K562 (cell line): ENCODE measurements around the gene FAM20B. TPM values are rescaled to one million over a fixed set of nuclear protein-coding genes. Genes with fewer than 3 reads are reported as not detected.

ENCODE experiments used
- AFF4 ChIP-seq: sonication (generic); formaldehyde crosslinking; IDR thresholded peaks from 2 replicates; pipeline ENCODE4 v1.8.0; 2023; ENCODE audit warnings: mild to moderate bottlenecking, missing genetic modification reagents
- CTCFL ChIP-seq: IDR thresholded peaks from 2 replicates; pipeline ENCODE4 v1.6.1; 2011; ENCODE audit warnings: borderline replicate concordance, low read depth, mild to moderate bottlenecking, moderate library complexity, low read length; ENCODE audit not compliant: insufficient read depth, poor library complexity, severe bottlenecking
- ELK3 ChIP-seq: fragments of 450-650 bp; formaldehyde crosslinking; IDR thresholded peaks from 2 replicates; pipeline ENCODE4 v1.4.0; 2020; ENCODE audit warnings: mild to moderate bottlenecking
- EWSR1 ChIP-seq: fragments of 450-650 bp; IDR thresholded peaks from 2 replicates; pipeline ENCODE4 v1.6.1; 2018; ENCODE audit warnings: borderline replicate concordance, mild to moderate bottlenecking, low read depth, moderate library complexity; ENCODE audit not compliant: partially characterized antibody
- U2AF1 ChIP-seq: fragments of 200-400 bp; formaldehyde crosslinking; optimal IDR thresholded peaks from 2 replicates; pipeline ENCODE3; 2017; ENCODE audit warnings: mild to moderate bottlenecking, low read depth, low read length, moderate library complexity
- ZBTB1 ChIP-seq: sonication (generic); formaldehyde crosslinking; IDR thresholded peaks from 2 replicates; pipeline ENCODE4 v1.8.1; 2023; ENCODE audit warnings: missing genetic modification reagents, low read depth, mild to moderate bottlenecking, borderline replicate concordance
- ZBTB12 ChIP-seq: fragments of 250-450 bp; sonication (Bioruptor Pico); IDR thresholded peaks from 2 replicates; pipeline ENCODE4 v1.4.0; 2020
- ZNF395 ChIP-seq: fragments of 200-800 bp; sonication (Bioruptor generic); IDR thresholded peaks from 2 replicates; pipeline ENCODE4 v1.6.1; 2017; ENCODE audit warnings: missing genetic modification characterization, missing compliant biosample characterization
- ZNF518B ChIP-seq: fragments of 250-450 bp; sonication (Bioruptor Pico); IDR thresholded peaks from 2 replicates; pipeline ENCODE4 v1.5.0; 2021; ENCODE audit warnings: mild to moderate bottlenecking, moderate library complexity
- ZNF586 ChIP-seq: fragments of 450-650 bp; formaldehyde crosslinking; conservative IDR thresholded peaks from 2 replicates; pipeline ENCODE4 v1.4.0; 2020; ENCODE audit warnings: mild to moderate bottlenecking, moderate library complexity
- ZSCAN32 ChIP-seq: fragments of 450-650 bp; formaldehyde crosslinking; IDR thresholded peaks from 2 replicates; pipeline ENCODE4 v1.4.0; 2020; ENCODE audit warnings: mild to moderate bottlenecking, moderate library complexity
- polyA plus RNA-seq, 8 experiments: library from polyadenylated mRNA; depleted of rRNA in 4 of 8; stranded (reverse) in 5 of 8; unstranded in 3 of 8; fragments of >200 nt; fragmentation: Nextera tagmentation in 2 of 8; fragmentation: Illumina TruSeq in 1 of 8; extraction: Ambion mirVana in 2 of 8; extraction: Trizol in 1 of 8; gene quantifications; 2 replicates each; pipeline versions ENCODE4 v1.2.1 to v1.2.3, GENCODE V29; 2011 to 2014; ENCODE audit warnings: inconsistent platforms in 1 of 8, missing spikeins in 1 of 8
- total RNA-seq, 7 experiments: library from RNA; depleted of rRNA in 6 of 7; stranded (reverse); fragments of >200 nt in 6 of 7; fragmentation: Illumina TruSeq in 2 of 7; extraction: Trizol in 2 of 7; gene quantifications; 2 replicates each; pipeline versions ENCODE4 v1.2.1 to v1.2.3, GENCODE V29; 2011 to 2021; ENCODE audit warnings: low replicate concordance in 1 of 7

FAM20B gene
- total and polyA plus RNA-seq, 9 of the 15 experiments (the other 6 are each of a cell fraction or from before 2014, with no cell fraction given), result 7.2 to 67.5 (median 42.9) TPM

GRCh38 chr1:179025975-179026812 is 500 bp downstream of the FAM20B start (continued):
- TF ChIP-seq ZBTB1, result peak; percentile 63
- TF ChIP-seq ELK3 (CRISPR knock-in tag), result 0 out of 2 replicates have a peak, but pooled peaks have one; percentile 48
- TF ChIP-seq ZSCAN32, result 0 out of 2 replicates have a peak, but pooled peaks have one; percentile 7
- TF ChIP-seq ZNF518B (CRISPR knock-in tag), result no peak
- TF ChIP-seq ZBTB12, result no peak
- no peak for TF ChIP-seq ZNF586 (CRISPR knock-in tag)
- no peak for TF ChIP-seq U2AF1
- peak; percentile 58; the same call in 1 of the 2 replicates for TF ChIP-seq AFF4 (CRISPR knock-in tag)
- TF ChIP-seq EWSR1, result no peak
- peak; percentile 94 for TF ChIP-seq ZNF395 (CRISPR knock-in tag)
- no peak for TF ChIP-seq CTCFL
